ENCODE measurements around the gene CEP164.

- TF ChIP-seq CTCF (conservative IDR thresholded peaks at IDR 0.05; ENCODE audit: low read depth, low read length) (no peak), EZH2phosphoT487 (IDR thresholded peaks at IDR 0.05; ENCODE audit: borderline replicate concordance, low read length) (no peak), EZH2 (IDR thresholded peaks at IDR 0.05; ENCODE audit: low read length, unreplicated experiment) (no peak)
These were observed 89.7 kb downstream of the CEP164 start for GRCh38 chr11:117417342-117417741.

All from PC-3 (cell line).